NCI-H460 (cell line): ENCODE data around the gene IQGAP3. TPM values are rescaled to one million over a fixed set of nuclear protein-coding genes. Genes with fewer than 3 reads are reported as not detected.

ENCODE experiments used
- DNase-seq: peaks from one replicate; pipeline ENCODE4 v3.0.0-alpha.2; 2016; ENCODE audit warnings: low read depth; ENCODE audit errors: extremely low read depth
- small RNA-seq, 2 experiments: library from RNA; depleted of rRNA; stranded (forward); fragments of <200 nt; gene quantifications; one replicate each; pipeline ENCODE3, GENCODE V24; 2014
- total RNA-seq: library from RNA; depleted of rRNA; stranded (reverse); fragments of >200 nt; shearing (Covaris generic); gene quantifications from 2 replicates; pipeline ENCODE4 v1.2.3, GENCODE V29; 2014; rRNA removed

IQGAP3 gene
- total RNA-seq, 1 experiment from 2014 or later = 28.7 TPM

- DNase-seq = no peak
These were observed 85.7 kb downstream of the IQGAP3 start for GRCh38 chr1:156486421-156487344.

GRCh38 chr1:156485984-156486383 is 86.4 kb downstream of the IQGAP3 start:
- DNase-seq = no peak

- DNase-seq = no peak
These were observed 87.8 kb downstream of the IQGAP3 start for GRCh38 chr1:156484480-156485058.

- no peak for DNase-seq
These were observed 89.0 kb downstream of the IQGAP3 start for GRCh38 chr1:156483397-156483796.

DNA sequence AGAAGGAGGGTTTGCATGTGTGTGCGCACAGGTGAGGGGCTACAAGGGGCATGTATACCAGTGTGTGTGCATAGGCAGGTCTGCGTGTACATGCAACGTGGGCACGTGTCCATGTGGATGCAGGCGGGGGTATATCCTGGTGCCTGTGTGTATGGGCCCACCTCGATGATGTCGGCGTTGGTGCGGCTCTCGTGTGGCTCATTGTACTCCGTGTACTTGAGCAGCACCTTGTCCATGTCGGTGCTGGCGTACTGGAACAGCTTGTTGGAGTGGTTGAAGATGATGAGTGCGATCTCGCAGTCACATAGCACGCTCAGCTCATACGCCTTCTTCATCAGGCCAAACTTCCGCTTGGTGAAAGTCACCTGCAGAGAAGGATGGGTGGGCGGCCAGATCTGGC is 90.1 kb downstream of the IQGAP3 start:
- DNase-seq = no peak

- DNase-seq = no peak
These were observed 90.8 kb downstream of the IQGAP3 start for GRCh38 chr1:156481527-156481926.

DNA sequence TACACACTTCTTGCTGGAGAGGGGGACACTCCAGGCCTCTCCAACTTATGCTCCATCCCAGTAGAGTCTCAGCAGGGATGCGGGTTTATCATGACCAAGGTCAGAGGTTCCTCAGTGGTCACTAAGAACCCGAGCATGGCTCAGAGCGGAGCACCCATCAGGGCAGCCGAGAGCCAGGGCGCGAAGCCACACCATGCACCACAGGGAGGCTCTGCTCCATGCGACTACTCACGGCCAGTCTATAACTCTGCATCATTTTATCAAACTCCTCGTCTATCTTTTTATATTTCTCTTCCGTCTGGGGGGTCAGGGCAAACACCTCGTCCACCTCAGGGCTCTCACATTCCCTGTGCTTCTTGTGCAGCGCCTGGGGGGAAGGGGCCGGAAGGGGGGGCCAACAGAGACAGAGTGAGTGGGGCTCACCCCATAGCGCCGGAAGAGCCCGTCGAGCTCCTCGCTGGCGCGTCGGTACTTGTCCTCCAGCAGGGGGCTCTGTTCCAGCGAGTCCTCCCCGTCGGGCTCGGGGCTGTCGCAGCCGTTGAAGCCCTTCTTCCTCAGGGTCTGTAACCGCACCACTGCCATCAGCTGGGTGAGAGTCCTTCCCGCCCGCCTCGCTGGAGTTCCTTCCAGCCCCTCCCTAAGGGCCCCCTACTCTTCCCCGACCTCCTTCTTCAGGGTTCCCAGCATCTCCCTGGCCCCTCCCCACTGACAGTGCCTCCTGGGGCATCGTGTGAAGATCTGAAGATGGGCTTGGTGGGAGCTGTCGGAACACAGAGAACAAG is 91.8 kb downstream of the IQGAP3 start:
- peak; percentile 48 for DNase-seq

DNA sequence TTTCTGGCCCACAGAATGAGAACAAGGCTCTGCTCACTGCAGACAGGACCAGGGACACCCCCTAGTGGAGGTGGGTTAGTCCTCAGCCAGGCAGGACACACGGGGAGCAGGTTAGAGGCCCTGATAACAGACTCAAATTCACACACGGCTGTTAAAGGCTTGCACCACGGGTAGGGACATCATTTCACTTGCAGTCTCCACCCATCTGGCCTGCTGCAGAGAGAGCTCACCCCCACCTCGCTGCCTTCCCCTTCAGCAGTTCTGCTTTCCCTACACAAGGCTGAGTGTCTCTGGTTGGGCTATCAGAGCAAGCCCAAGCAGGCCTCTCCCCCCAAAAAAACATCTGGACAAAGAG is 92.4 kb downstream of the IQGAP3 start:
- DNase-seq = no peak

GRCh38 chr1:156479093-156480015 is 93.0 kb downstream of the IQGAP3 start:
- no peak for DNase-seq

DNA sequence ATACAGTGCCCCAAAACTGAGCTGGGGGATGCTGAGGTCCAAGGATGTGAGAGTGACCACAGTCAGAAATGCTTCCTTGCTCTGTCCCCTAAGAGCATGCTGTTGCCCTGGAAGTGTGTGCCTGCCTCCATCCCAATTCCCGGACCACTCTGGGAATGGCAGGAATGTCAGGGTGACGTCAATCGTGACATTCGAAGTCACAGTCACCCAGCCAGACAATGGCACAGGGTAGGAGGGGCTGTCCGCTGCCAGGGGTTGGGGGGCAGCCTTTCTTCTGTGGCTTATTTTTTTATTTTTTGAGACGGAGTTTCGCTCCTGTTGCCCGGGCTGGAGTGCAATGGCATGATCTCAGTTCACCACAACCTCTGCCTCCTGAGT is 94.1 kb downstream of the IQGAP3 start:
- DNase-seq = no peak

DNA sequence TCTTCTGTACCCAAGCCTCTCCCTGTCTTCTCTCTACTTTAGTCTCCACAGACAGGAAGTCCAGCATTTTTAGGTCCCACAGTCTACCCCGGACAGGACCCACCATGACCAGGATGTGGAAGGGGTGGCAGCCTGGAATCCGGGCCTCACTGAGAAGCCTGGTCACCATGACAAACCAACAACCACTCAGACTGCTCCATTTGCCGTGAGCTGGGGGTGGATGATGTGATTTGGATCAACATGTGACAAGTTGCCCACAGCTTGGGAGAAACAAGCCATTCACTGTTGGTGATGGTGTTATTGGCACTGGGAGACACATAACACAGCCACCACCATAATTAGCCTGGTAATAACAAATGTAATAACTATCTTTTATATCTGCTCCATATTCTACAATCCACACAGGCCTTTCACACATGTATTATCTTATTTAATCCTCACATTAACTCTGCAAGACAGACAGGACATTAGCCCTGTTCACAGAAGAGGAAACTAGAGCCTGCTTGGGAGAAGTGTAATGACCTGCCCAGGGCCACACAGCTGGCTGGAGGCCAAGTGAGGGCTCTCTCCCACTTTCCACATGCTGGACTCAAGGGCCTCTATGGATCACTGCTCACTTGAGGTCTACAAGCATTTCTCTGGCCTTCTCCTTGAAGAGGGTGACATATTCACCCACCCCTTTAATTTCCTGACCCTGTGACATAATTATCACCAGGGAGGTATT is 94.7 kb downstream of the IQGAP3 start:
- DNase-seq = no peak

GRCh38 chr1:156476501-156477298 is 95.7 kb downstream of the IQGAP3 start:
- DNase-seq = no peak

DNA sequence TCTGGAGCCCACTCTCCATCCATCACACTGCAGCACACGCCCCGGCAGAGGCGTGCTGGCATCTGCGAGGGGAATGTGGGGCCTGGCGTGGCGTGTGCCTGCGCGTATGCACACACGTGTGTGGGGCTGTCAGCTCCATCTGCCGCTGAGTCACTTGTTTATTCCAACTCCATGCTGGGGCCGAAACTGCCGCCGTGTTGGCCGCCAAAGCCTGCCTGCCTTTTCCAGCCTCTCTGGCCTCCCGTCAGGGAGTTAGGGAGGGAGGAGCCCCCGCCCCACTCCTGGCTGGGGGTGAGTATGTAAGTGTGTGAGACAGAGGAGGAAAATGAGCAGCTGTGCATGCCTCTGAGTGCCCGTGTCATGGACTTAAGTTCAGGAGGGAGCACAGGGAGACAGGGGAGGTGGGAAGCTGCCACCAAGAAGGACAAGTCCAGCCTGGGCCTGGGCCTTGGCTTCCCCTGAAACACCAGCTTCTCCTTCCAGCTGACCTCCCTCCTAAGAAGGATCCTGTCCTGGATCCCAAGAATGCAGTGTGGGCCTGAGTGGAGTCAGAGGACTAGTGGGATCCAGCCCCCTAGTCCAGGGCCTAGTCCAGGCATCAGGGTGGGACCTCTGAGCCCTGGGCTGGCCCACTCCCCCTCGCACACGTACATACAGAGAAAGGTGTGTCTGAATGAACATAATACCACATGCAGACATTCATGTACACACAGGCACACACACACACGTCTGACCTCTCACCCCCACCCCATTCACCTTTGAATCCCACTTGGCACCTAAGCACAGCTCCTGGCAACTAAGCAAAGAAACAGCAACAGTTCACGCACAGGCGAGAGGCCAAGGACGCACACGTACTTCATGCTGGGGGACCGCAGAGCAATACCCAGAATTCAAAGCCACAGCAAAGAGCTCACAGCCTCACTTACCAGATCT is 96.5 kb downstream of the IQGAP3 start:
- no peak for DNase-seq

Small RNA genes lying within 50 kb of the gene (small RNA-seq; reads per million reads assigned to genes)
- 0 reads per million in 2 experiments for gene RF00019

Other genes with a start within 250 kb of the IQGAP3 start
- gene CCT3, start 234.3 kb downstream of the IQGAP3 start, total RNA-seq = 507 and 571 TPM in 2 replicates
- gene TSACC, start 234.0 kb downstream of the IQGAP3 start, total RNA-seq = 0.67 and 1.4 TPM in 2 replicates
- gene RHBG, start 203.4 kb downstream of the IQGAP3 start, total RNA-seq = not detected in 2 replicates
- gene MEF2D, start 71.8 kb downstream of the IQGAP3 start, total RNA-seq = 23.8 and 26.3 TPM in 2 replicates
- gene TTC24, start 7.2 kb upstream of the IQGAP3 start, total RNA-seq = not detected in 2 replicates
- 235 and 249 TPM in 2 replicates for gene NAXE, start 19.2 kb upstream of the IQGAP3 start, total RNA-seq
- 28.7 and 36.7 TPM in 2 replicates for gene GPATCH4, start 28.9 kb upstream of the IQGAP3 start, total RNA-seq
- gene HAPLN2, start 46.9 kb upstream of the IQGAP3 start, total RNA-seq = 0.52 TPM in 1 of 2 replicates, not detected in the other
- 0.07 TPM in 1 of 2 replicates, not detected in the other for gene BCAN, start 69.6 kb upstream of the IQGAP3 start, total RNA-seq
- 2.2 and 2.5 TPM in 2 replicates for gene NES, start 104.8 kb upstream of the IQGAP3 start, total RNA-seq
- gene CRABP2, start 133.0 kb upstream of the IQGAP3 start, total RNA-seq = 1.2 and 1.8 TPM in 2 replicates
- gene METTL25B, start 155.9 kb upstream of the IQGAP3 start, total RNA-seq = 24.6 and 32.1 TPM in 2 replicates
- gene ISG20L2, start 156.2 kb upstream of the IQGAP3 start, total RNA-seq = 42.1 and 42.2 TPM in 2 replicates
- gene MRPL24, start 168.5 kb upstream of the IQGAP3 start, total RNA-seq = 175 and 203 TPM in 2 replicates
- gene HDGF, start 179.1 kb upstream of the IQGAP3 start, total RNA-seq = 460 and 499 TPM in 2 replicates
- gene PRCC, start 195.0 kb upstream of the IQGAP3 start, total RNA-seq = 52.0 and 67.4 TPM in 2 replicates
- gene SH2D2A, start 244.3 kb upstream of the IQGAP3 start, total RNA-seq = 135 TPM in 2 replicates